M059J (cell line): ENCODE data around the gene HSPB1. TPM values are rescaled to one million over a fixed set of nuclear protein-coding genes. Genes with fewer than 3 reads are reported as not detected.
"Not testable (repeated sequence)": the region's sequence is repeated elsewhere in the genome, so short reads cannot be mapped to it uniquely, and the experiment has no call there.

Source experiments
- DNase-seq: peaks from one replicate; pipeline ENCODE4 v3.0.0-alpha.2; 2012; ENCODE audit warnings: low read depth
- total RNA-seq: library from RNA; depleted of rRNA; stranded (reverse); fragments of >200 nt; shearing (Covaris generic); gene quantifications from 2 replicates; pipeline ENCODE4 v1.2.3, GENCODE V29; 2014; rRNA removed

HSPB1 gene
- total RNA-seq: 204 and 265 TPM in 2 replicates

GRCh38 chr7:76302347-76303201 lies at the start of gene HSPB1:
Gene HSPB1, plus strand, starts transcription at chr7:76302673. Its CDS starts 40 bp downstream, at chr7:76302713.
- DNase-seq: peak; percentile 95

GRCh38 chr7:76254781-76255180 lies 47.7 kb upstream of the HSPB1 start:
- no peak for DNase-seq

- no peak for DNase-seq
Measured at GRCh38 chr7:76257973-76258372, 44.5 kb upstream of the HSPB1 start.

- no peak for DNase-seq
Measured at GRCh38 chr7:76259124-76260093, 43.1 kb upstream of the HSPB1 start.

GRCh38 chr7:76260171-76260703 lies 42.2 kb upstream of the HSPB1 start:
- peak; percentile 46 for DNase-seq

- no peak for DNase-seq
Measured at GRCh38 chr7:76261329-76261728, 41.1 kb upstream of the HSPB1 start.

GRCh38 chr7:76261931-76262330 lies 40.5 kb upstream of the HSPB1 start:
- no peak for DNase-seq

- peak; percentile 73 for DNase-seq
Measured at GRCh38 chr7:76262683-76263402, 39.6 kb upstream of the HSPB1 start.

- no peak for DNase-seq
Measured at GRCh38 chr7:76265299-76265698, 37.2 kb upstream of the HSPB1 start.

GRCh38 chr7:76267107-76267893 lies 35.2 kb upstream of the HSPB1 start:
- no peak for DNase-seq

GRCh38 chr7:76267894-76268183 lies 34.6 kb upstream of the HSPB1 start:
- no peak for DNase-seq

GRCh38 chr7:76268376-76268775 lies 34.1 kb upstream of the HSPB1 start:
- DNase-seq: no peak

GRCh38 chr7:76269895-76270294 lies 32.6 kb upstream of the HSPB1 start:
- no peak for DNase-seq

- DNase-seq: not testable (repeated sequence)
Measured at GRCh38 chr7:76271384-76271783, 31.1 kb upstream of the HSPB1 start.

- DNase-seq: no peak
Measured at GRCh38 chr7:76272142-76272541, 30.3 kb upstream of the HSPB1 start.

GRCh38 chr7:76272851-76273497 lies 29.5 kb upstream of the HSPB1 start:
- no peak for DNase-seq

- DNase-seq: no peak
Measured at GRCh38 chr7:76273503-76273902, 29.0 kb upstream of the HSPB1 start.

- peak; percentile 68 for DNase-seq
Measured at GRCh38 chr7:76278540-76278939, 23.9 kb upstream of the HSPB1 start.

- DNase-seq: no peak
Measured at GRCh38 chr7:76280408-76280807, 22.1 kb upstream of the HSPB1 start.

- no peak for DNase-seq
Measured at GRCh38 chr7:76281006-76281705, 21.3 kb upstream of the HSPB1 start.
